GM23338 (cell line): Measurements from ENCODE around the gene CHRDL2. TPM values are rescaled to one million over a fixed set of nuclear protein-coding genes. Genes with fewer than 3 reads are reported as not detected.
A peak's percentile ranks its signal among the peaks of the same experiment; 100 is the strongest.

Experiments
- ATAC-seq: fragments of 200-7000 bp; cut with Tn5 transposase; 3 replicates; pipeline ENCODE4 v1.9.1; 2020
- DNase-seq: peaks from one replicate; pipeline ENCODE4 v3.0.0-alpha.2; 2015; ENCODE audit warnings: low spot score
- H2AFZ ChIP-seq: fragments of 200-600 bp; sonication (generic); 2 replicates; pipeline ENCODE4 v1.8.0; 2016; ENCODE audit warnings: antibody characterized with exemption, mild to moderate bottlenecking, moderate library complexity
- H3F3A ChIP-seq: fragments of 200-600 bp; sonication (generic); replicated peaks from 2 replicates; pipeline ENCODE4 v1.8.0; 2017; ENCODE audit warnings: antibody characterized with exemption, mixed run types, low read depth
- H3K27ac ChIP-seq: fragments of 200-600 bp; sonication (generic); 2 replicates; pipeline ENCODE4 v1.6.1; 2016; ENCODE audit warnings: low read depth
- H3K27me3 ChIP-seq: fragments of 200-600 bp; sonication (generic); 2 replicates; pipeline ENCODE4 v1.8.0; 2016; ENCODE audit warnings: mild to moderate bottlenecking, mixed run types, moderate library complexity; ENCODE audit not compliant: insufficient read depth
- H3K36me3 ChIP-seq: fragments of 200-600 bp; sonication (generic); 2 replicates; pipeline ENCODE4 v1.8.0; 2016; ENCODE audit warnings: mild to moderate bottlenecking; ENCODE audit not compliant: insufficient read depth
- H3K4me1 ChIP-seq: fragments of 200-600 bp; sonication (generic); 2 replicates; pipeline ENCODE4 v1.8.0; 2016; ENCODE audit warnings: mild to moderate bottlenecking, moderate library complexity; ENCODE audit not compliant: insufficient read depth
- H3K4me2 ChIP-seq: fragments of 200-600 bp; sonication (generic); 2 replicates; pipeline ENCODE4 v1.7.1; 2017; ENCODE audit warnings: mixed run types
- H3K4me3 ChIP-seq: fragments of 200-600 bp; sonication (generic); 2 replicates; pipeline ENCODE4 v1.6.1; 2016; ENCODE audit warnings: mixed run types
- H3K79me2 ChIP-seq: fragments of 200-600 bp; sonication (generic); replicated peaks from 2 replicates; pipeline ENCODE4 v1.8.0; 2017; ENCODE audit warnings: mild to moderate bottlenecking; ENCODE audit not compliant: insufficient read depth
- H3K9me2 ChIP-seq: fragments of 200-600 bp; sonication (generic); 2 replicates; pipeline ENCODE4 v1.8.0; 2017; ENCODE audit not compliant: insufficient read depth
- H4K20me1 ChIP-seq: fragments of 200-600 bp; sonication (generic); replicated peaks from 2 replicates; pipeline ENCODE4 v1.8.0; 2017; ENCODE audit warnings: mild to moderate bottlenecking; ENCODE audit not compliant: insufficient read depth
- H3K27ac Mint-ChIP-seq: 2 replicates; pipeline ENCODE4 v1.8.0; 2020; ENCODE audit warnings: inconsistent platforms, mild to moderate bottlenecking, moderate library complexity, mixed read lengths
- H3K27me3 Mint-ChIP-seq: 3 replicates; pipeline ENCODE4 v1.8.0; 2022; ENCODE audit warnings: low read depth, mild to moderate bottlenecking, moderate library complexity, mixed read lengths, inconsistent platforms; ENCODE audit not compliant: insufficient read depth, poor library complexity
- H3K36me3 Mint-ChIP-seq: 3 replicates; pipeline ENCODE4 v1.8.0; 2021; ENCODE audit warnings: low read depth, mild to moderate bottlenecking, inconsistent platforms, moderate library complexity, mixed read lengths
- H3K4me1 Mint-ChIP-seq: 3 replicates; pipeline ENCODE4 v1.8.0; 2020; ENCODE audit warnings: mild to moderate bottlenecking, inconsistent platforms, mixed read lengths
- H3K4me3 Mint-ChIP-seq: 3 replicates; pipeline ENCODE4 v1.8.0; 2021; ENCODE audit warnings: moderate library complexity, mild to moderate bottlenecking, inconsistent platforms, mixed read lengths
- H3K9me3 Mint-ChIP-seq: 3 replicates; pipeline ENCODE4 v1.8.0; 2020; ENCODE audit warnings: moderate library complexity, mild to moderate bottlenecking, inconsistent platforms, mixed read lengths
- CREB1 ChIP-seq: fragments of 250-450 bp; sonication (Bioruptor Pico); IDR thresholded peaks from 2 replicates; pipeline ENCODE4 v1.5.0; 2020; ENCODE audit warnings: low read depth, mild to moderate bottlenecking, moderate library complexity
- EZH2 ChIP-seq: fragments of 200-600 bp; sonication (generic); IDR thresholded peaks from one replicate; pipeline ENCODE4 v1.8.0; 2017; ENCODE audit warnings: antibody characterized with exemption, mild to moderate bottlenecking, low read depth; ENCODE audit not compliant: unreplicated experiment
- EZH2phosphoT487 ChIP-seq: fragments of 200-600 bp; sonication (generic); IDR thresholded peaks from one replicate; pipeline ENCODE4 v1.8.1; 2018; ENCODE audit warnings: antibody characterized with exemption; ENCODE audit not compliant: unreplicated experiment
- JUNB ChIP-seq: IDR thresholded peaks from one replicate; pipeline ENCODE4 v1.6.1; 2016; ENCODE audit warnings: antibody characterized with exemption; ENCODE audit not compliant: unreplicated experiment
- NANOG ChIP-seq: IDR thresholded peaks from 2 replicates; pipeline ENCODE4 v1.6.1; 2016; ENCODE audit warnings: antibody characterized with exemption, borderline replicate concordance
- POLR2AphosphoS5 ChIP-seq: IDR thresholded peaks from 2 replicates; pipeline ENCODE4 v1.6.1; 2016; ENCODE audit warnings: antibody characterized with exemption, low read depth
- STAT1 ChIP-seq: IDR thresholded peaks from one replicate; pipeline ENCODE4 v1.6.1; 2016; ENCODE audit warnings: antibody characterized with exemption; ENCODE audit not compliant: unreplicated experiment
- ZNF114 ChIP-seq: fragments of 250-450 bp; sonication (Bioruptor Pico); IDR thresholded peaks from 2 replicates; pipeline ENCODE4 v1.5.0; 2020; ENCODE audit warnings: mild to moderate bottlenecking, moderate library complexity
- polyA plus RNA-seq: library from polyadenylated mRNA; unstranded; fragments of >200 nt; fragmentation: Nextera tagmentation; extraction: Ambion mirVana; gene quantifications from 2 replicates; pipeline ENCODE4 v1.2.1, GENCODE V29; 2016
- total RNA-seq: library from RNA; depleted of rRNA; stranded (reverse); fragments of >200 nt; shearing (Covaris generic); gene quantifications from 2 replicates; pipeline ENCODE4 v1.2.3, GENCODE V29; 2014
- TF ChIP-seq, protein P1 (sequence below), 2 experiments: fragments of 200-600 bp in 1 of 2; sonication (generic) in 1 of 2; conservative IDR thresholded peaks; 2 replicates each; pipeline versions ENCODE4 v1.5.1 to v1.6.1; 2016 to 2017; ENCODE audit warnings: antibody characterized with exemption in 2 of 2, low read depth in 2 of 2, mild to moderate bottlenecking in 2 of 2, moderate library complexity in 1 of 2
- TF ChIP-seq, protein P2 (sequence below): IDR thresholded peaks from 2 replicates; pipeline ENCODE4 v1.6.1; 2016; ENCODE audit warnings: antibody characterized with exemption
- TF ChIP-seq, protein P3 (sequence below): fragments of 250-450 bp; sonication (Bioruptor Pico); IDR thresholded peaks from 2 replicates; pipeline ENCODE4 v1.5.0; 2020; ENCODE audit warnings: mild to moderate bottlenecking, moderate library complexity

The CHRDL2 gene
- total and polyA plus RNA-seq, 2 experiments from 2014 or later: 0.21 TPM; not detected in 1

GRCh38 chr11:74754507-74755252 lies 23.5 kb upstream of the CHRDL2 start:
- Histone ChIP-seq H3K4me2 (peak overlapping the region; percentile 62), H3K4me1 (peaks cover 17% of the 10 kb centered on the region), H3K9me2 (no peaks in the 10 kb centered on the region), H3K27me3 (0 out of 2 replicates have a peak, but pooled peaks cover 4% of the 10 kb centered on the region), H3K36me3 (no peaks in the 10 kb centered on the region), H2AFZ (no peak overlapping the region), H3F3A (no peaks in the 10 kb centered on the region), H3K4me3 (peak overlapping the region; percentile 15), H3K79me2 (peaks cover 61% of the 10 kb centered on the region), H3K27ac (peak overlapping the region; percentile 78), H4K20me1 (no peaks in the 10 kb centered on the region; the same call in 1 of the 2 replicates)
- H3K9me3 Mint-ChIP-seq: peaks cover 5% of the 10 kb centered on the region; the same call in 1 of the 3 replicates
- no peak for TF ChIP-seq CREB1 (CRISPR knock-in tag)
- TF ChIP-seq STAT1: no peak
- no peak for TF ChIP-seq ZNF114 (CRISPR knock-in tag)
- H3K4me3 Mint-ChIP-seq: no peak overlapping the region; the same call in 2 of the 3 replicates
- H3K27ac Mint-ChIP-seq: peak overlapping the region; percentile 32
- H3K36me3 Mint-ChIP-seq: peaks cover 5% of the 10 kb centered on the region
- peaks cover 26% of the 10 kb centered on the region for H3K4me1 Mint-ChIP-seq
- ATAC-seq (no peak), DNase-seq (no peak)
- H3K27me3 Mint-ChIP-seq: peaks cover under 1% of the 10 kb centered on the region

- peaks cover under 1% of the 10 kb centered on the region; the same call in 1 of the 3 replicates for H3K9me3 Mint-ChIP-seq
- TF ChIP-seq EZH2phosphoT487: no peak
- no peak for TF ChIP-seq EZH2
- no peak for TF ChIP-seq JUNB
- TF ChIP-seq, protein P1, sequence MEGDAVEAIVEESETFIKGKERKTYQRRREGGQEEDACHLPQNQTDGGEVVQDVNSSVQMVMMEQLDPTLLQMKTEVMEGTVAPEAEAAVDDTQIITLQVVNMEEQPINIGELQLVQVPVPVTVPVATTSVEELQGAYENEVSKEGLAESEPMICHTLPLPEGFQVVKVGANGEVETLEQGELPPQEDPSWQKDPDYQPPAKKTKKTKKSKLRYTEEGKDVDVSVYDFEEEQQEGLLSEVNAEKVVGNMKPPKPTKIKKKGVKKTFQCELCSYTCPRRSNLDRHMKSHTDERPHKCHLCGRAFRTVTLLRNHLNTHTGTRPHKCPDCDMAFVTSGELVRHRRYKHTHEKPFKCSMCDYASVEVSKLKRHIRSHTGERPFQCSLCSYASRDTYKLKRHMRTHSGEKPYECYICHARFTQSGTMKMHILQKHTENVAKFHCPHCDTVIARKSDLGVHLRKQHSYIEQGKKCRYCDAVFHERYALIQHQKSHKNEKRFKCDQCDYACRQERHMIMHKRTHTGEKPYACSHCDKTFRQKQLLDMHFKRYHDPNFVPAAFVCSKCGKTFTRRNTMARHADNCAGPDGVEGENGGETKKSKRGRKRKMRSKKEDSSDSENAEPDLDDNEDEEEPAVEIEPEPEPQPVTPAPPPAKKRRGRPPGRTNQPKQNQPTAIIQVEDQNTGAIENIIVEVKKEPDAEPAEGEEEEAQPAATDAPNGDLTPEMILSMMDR (conservative IDR thresholded peaks at IDR 0.05; ENCODE audit: low read depth in 2 of 2): no peak
- TF ChIP-seq, protein P2, sequence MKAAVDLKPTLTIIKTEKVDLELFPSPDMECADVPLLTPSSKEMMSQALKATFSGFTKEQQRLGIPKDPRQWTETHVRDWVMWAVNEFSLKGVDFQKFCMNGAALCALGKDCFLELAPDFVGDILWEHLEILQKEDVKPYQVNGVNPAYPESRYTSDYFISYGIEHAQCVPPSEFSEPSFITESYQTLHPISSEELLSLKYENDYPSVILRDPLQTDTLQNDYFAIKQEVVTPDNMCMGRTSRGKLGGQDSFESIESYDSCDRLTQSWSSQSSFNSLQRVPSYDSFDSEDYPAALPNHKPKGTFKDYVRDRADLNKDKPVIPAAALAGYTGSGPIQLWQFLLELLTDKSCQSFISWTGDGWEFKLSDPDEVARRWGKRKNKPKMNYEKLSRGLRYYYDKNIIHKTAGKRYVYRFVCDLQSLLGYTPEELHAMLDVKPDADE: no peak
- TF ChIP-seq STAT1: no peak
- TF ChIP-seq CREB1 (CRISPR knock-in tag): no peak
- TF ChIP-seq, protein P3, sequence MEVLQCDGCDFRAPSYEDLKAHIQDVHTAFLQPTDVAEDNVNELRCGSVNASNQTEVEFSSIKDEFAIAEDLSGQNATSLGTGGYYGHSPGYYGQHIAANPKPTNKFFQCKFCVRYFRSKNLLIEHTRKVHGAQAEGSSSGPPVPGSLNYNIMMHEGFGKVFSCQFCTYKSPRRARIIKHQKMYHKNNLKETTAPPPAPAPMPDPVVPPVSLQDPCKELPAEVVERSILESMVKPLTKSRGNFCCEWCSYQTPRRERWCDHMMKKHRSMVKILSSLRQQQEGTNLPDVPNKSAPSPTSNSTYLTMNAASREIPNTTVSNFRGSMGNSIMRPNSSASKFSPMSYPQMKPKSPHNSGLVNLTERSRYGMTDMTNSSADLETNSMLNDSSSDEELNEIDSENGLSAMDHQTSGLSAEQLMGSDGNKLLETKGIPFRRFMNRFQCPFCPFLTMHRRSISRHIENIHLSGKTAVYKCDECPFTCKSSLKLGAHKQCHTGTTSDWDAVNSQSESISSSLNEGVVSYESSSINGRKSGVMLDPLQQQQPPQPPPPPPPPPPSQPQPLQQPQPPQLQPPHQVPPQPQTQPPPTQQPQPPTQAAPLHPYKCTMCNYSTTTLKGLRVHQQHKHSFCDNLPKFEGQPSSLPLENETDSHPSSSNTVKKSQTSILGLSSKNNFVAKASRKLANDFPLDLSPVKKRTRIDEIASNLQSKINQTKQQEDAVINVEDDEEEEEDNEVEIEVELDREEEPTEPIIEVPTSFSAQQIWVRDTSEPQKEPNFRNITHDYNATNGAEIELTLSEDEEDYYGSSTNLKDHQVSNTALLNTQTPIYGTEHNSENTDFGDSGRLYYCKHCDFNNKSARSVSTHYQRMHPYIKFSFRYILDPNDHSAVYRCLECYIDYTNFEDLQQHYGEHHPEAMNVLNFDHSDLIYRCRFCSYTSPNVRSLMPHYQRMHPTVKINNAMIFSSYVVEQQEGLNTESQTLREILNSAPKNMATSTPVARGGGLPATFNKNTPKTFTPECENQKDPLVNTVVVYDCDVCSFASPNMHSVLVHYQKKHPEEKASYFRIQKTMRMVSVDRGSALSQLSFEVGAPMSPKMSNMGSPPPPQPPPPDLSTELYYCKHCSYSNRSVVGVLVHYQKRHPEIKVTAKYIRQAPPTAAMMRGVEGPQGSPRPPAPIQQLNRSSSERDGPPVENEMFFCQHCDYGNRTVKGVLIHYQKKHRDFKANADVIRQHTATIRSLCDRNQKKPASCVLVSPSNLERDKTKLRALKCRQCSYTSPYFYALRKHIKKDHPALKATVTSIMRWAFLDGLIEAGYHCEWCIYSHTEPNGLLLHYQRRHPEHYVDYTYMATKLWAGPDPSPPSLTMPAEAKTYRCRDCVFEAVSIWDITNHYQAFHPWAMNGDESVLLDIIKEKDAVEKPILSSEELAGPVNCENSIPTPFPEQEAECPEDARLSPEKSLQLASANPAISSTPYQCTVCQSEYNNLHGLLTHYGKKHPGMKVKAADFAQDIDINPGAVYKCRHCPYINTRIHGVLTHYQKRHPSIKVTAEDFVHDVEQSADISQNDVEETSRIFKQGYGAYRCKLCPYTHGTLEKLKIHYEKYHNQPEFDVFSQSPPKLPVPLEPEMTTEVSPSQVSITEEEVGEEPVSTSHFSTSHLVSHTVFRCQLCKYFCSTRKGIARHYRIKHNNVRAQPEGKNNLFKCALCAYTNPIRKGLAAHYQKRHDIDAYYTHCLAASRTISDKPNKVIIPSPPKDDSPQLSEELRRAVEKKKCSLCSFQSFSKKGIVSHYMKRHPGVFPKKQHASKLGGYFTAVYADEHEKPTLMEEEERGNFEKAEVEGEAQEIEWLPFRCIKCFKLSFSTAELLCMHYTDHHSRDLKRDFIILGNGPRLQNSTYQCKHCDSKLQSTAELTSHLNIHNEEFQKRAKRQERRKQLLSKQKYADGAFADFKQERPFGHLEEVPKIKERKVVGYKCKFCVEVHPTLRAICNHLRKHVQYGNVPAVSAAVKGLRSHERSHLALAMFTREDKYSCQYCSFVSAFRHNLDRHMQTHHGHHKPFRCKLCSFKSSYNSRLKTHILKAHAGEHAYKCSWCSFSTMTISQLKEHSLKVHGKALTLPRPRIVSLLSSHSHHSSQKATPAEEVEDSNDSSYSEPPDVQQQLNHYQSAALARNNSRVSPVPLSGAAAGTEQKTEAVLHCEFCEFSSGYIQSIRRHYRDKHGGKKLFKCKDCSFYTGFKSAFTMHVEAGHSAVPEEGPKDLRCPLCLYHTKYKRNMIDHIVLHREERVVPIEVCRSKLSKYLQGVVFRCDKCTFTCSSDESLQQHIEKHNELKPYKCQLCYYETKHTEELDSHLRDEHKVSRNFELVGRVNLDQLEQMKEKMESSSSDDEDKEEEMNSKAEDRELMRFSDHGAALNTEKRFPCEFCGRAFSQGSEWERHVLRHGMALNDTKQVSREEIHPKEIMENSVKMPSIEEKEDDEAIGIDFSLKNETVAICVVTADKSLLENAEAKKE (CRISPR knock-in tag): no peak
- TF ChIP-seq POLR2AphosphoS5: no peak
- TF ChIP-seq NANOG: no peak
- no peak for TF ChIP-seq ZNF114 (CRISPR knock-in tag)
Observed at GRCh38 chr11:74751303-74751702, 20.1 kb upstream of the CHRDL2 start.

More at GRCh38 chr11:74751303-74751702, 20.1 kb upstream of the CHRDL2 start:
- ATAC-seq (no peak), DNase-seq (no peak)
- Mint-ChIP-seq H3K27me3 (peaks cover 3% of the 10 kb centered on the region), H3K4me1 (peaks cover 38% of the 10 kb centered on the region), H3K36me3 (peaks cover under 1% of the 10 kb centered on the region; the same call in 2 of the 3 replicates), H3K4me3 (0 out of 3 replicates have a peak overlapping the region, but pooled peaks have one; percentile 10), H3K27ac (no peak overlapping the region)
- Histone ChIP-seq H3K4me2 (no peak overlapping the region), H3K4me1 (peaks cover 18% of the 10 kb centered on the region), H3K27ac (no peak overlapping the region), H3K27me3 (0 out of 2 replicates have a peak, but pooled peaks cover 9% of the 10 kb centered on the region), H2AFZ (no peak overlapping the region), H3K79me2 (peaks cover 58% of the 10 kb centered on the region), H3K36me3 (no peaks in the 10 kb centered on the region), H4K20me1 (no peaks in the 10 kb centered on the region; the same call in 1 of the 2 replicates), H3K9me2 (0 out of 2 replicates have a peak, but pooled peaks cover 8% of the 10 kb centered on the region), H3F3A (no peaks in the 10 kb centered on the region), H3K4me3 (no peak overlapping the region)
